Activated CD4-positive, CD25-positive, alpha-beta regulatory T cell treated with anti-CD3 and anti-CD28 coated beads, Interleukin-2, amount 50 U/mL, for 72 hours (primary cell): Measurements from ENCODE around the gene ABCG4.
"Not testable (repeated sequence)": the region's sequence is repeated elsewhere in the genome, so short reads cannot be mapped to it uniquely, and the experiment has no call there.

Source experiments
- DNase-seq: peaks from one replicate; pipeline ENCODE4 v3.0.0; 2021

Gene ABCG4

GRCh38 chr11:119149018-119149785, at the start of gene ABCG4:
Gene ABCG4, plus strand, starts transcription at chr11:119149052. Its CDS starts 914 bp downstream, at chr11:119149966.
- no peak for DNase-seq

GRCh38 chr11:119099711-119100110, 49.1 kb upstream of the ABCG4 start:
- no peak for DNase-seq

- no peak for DNase-seq
Measured at GRCh38 chr11:119100246-119100970, 48.4 kb upstream of the ABCG4 start.

- no peak for DNase-seq
Measured at GRCh38 chr11:119100994-119101758, 47.7 kb upstream of the ABCG4 start.

- peak; percentile 80 for DNase-seq
Measured at GRCh38 chr11:119101759-119102423, 47.0 kb upstream of the ABCG4 start, which contains the start of gene DPAGT1. Gene DPAGT1, minus strand, starts transcription at chr11:119101853. Its CDS starts 198 bp downstream, at chr11:119101655.

- DNase-seq = not testable (repeated sequence)
Measured at GRCh38 chr11:119103161-119103664, 45.6 kb upstream of the ABCG4 start.

- DNase-seq = no peak
Measured at GRCh38 chr11:119103793-119104192, 45.1 kb upstream of the ABCG4 start.

- DNase-seq = peak; percentile 87
Measured at GRCh38 chr11:119106564-119107537, 42.0 kb upstream of the ABCG4 start, which contains the start of gene C2CD2L. Gene C2CD2L, plus strand, starts transcription at chr11:119107344. Its CDS starts 398 bp downstream, at chr11:119107742.

- no peak for DNase-seq
Measured at GRCh38 chr11:119107538-119108145, 41.2 kb upstream of the ABCG4 start.

- DNase-seq = peak; percentile 46
Measured at GRCh38 chr11:119108146-119108856, 40.6 kb upstream of the ABCG4 start.

GRCh38 chr11:119108857-119109221, 40.0 kb upstream of the ABCG4 start:
- DNase-seq = no peak

- no peak for DNase-seq
Measured at GRCh38 chr11:119109843-119110242, 39.0 kb upstream of the ABCG4 start.

GRCh38 chr11:119110439-119110838, 38.4 kb upstream of the ABCG4 start:
- DNase-seq = no peak

GRCh38 chr11:119111361-119111925, 37.4 kb upstream of the ABCG4 start:
- DNase-seq = no peak

GRCh38 chr11:119112314-119113020, 36.4 kb upstream of the ABCG4 start:
- no peak for DNase-seq

- DNase-seq = no peak
Measured at GRCh38 chr11:119113716-119114115, 35.1 kb upstream of the ABCG4 start.

- no peak for DNase-seq
Measured at GRCh38 chr11:119114351-119114750, 34.5 kb upstream of the ABCG4 start.

- DNase-seq = no peak
Measured at GRCh38 chr11:119115484-119116234, 33.2 kb upstream of the ABCG4 start.
